Activated CD8-positive, alpha-beta memory T cell treated with anti-CD3 and anti-CD28 coated beads for 48 hours (primary cell): ENCODE data around the gene C12orf76.
"Not testable (repeated sequence)": the region's sequence is repeated elsewhere in the genome, so short reads cannot be mapped to it uniquely, and the experiment has no call there.

Experiments used
- DNase-seq, 3 experiments: peaks; one replicate each; pipeline ENCODE4 v3.0.0-alpha.2; 2020; ENCODE audit warnings: low read depth in 2 of 3, low spot score in 2 of 3

C12orf76 gene

DNA sequence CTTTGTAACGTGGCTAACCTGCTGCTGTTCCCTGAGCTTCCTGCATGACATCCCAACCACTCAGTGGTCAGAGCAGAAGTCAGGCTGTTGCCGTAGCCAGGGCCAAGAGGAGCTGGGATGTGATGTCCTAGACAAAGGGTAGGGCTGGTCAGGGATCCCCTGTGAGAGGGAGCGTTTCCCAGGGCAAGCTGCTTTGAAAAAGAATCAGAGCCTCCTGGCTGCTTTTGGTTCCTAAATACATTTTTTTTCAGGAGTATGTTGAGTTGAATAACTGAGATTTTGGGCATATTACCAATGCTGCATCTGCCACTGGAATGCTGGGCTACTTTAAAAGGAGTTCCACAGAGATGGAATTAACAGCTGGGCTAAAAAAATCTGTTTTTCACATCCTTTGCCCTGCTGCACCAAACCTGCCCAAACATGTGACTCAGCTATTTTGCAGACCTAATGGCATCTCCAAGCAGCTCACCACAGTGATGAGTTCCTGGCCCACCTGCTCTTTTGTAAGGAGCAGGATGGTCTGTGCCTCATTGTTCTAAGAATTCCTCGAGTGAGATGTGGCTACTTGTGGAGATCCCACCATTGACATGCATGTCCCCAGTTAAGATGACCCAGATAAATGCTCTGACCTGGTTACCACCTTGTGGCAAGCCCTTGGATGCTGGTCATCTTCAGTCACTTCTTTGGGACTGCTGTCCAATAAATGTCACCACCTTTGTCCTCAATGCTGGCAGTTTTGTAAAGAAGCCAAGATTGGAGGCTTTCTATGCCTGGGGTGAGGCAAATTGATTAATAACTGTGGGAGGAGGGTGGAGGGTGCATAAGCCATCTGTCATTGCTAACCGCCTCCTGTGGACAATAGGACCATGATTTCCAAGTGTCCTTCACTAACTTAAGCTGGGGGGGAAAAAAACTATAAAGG is 25.0 kb downstream of the C12orf76 start:
- no peak for DNase-seq

DNA sequence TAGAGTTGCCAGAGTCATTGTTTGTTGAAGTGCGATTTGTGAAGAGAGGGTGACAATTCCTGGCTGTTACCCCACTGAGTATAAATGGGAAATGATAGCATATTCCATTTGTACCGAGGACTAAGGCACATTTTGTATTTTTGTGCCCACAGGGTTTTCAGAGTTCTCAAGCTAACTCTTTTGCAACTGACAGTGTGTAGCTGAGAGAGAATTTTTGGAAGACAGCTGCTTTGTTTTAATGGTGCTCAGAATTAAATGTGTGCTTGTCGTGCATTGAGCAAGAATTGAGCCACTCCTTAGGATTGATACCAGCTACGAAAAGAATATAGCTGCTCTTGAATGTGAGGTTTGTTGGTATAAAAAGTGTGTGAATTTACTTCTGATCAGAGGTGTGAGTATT is 27.4 kb downstream of the C12orf76 start:
- DNase-seq = no peak

DNA sequence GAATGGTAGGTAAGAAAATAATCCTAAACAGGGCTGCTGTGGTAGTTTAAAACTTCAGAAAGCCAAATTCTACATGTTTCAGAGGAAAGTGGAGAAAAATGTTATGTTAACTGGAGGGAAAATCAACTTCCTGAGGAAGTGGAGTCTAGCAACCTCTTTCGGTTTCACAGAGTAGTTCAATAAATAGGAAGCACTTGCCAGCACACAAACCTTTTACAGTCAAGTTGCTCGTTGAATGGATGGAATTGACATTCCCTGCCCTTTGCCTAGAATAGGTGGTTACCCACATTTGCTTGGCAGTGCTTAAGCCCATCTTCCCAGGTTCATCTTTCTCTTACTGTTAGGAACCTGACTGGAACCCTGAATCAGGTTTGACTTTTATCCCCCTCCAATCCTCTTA is 33.2 kb downstream of the C12orf76 start:
- DNase-seq = no peak

DNA sequence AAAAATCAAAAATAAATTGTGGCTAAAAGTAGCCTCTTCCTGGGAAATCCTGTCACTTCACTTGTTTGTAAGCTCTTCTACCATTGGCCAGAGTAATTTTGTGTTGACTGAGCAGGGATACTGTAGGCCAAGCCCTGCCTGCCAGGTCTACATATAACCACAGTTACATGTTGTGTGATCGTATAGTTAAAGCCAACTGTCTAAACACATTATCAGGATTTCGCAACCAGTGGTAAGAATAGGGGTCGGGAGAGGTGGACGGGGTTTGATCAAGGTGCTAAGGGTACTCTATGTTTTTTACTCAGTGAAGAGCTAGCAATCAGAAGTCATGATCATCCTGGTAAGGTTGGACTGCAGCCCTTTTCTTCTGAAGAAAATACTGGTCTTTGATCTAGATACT is 35.7 kb downstream of the C12orf76 start:
- no peak for DNase-seq

DNA sequence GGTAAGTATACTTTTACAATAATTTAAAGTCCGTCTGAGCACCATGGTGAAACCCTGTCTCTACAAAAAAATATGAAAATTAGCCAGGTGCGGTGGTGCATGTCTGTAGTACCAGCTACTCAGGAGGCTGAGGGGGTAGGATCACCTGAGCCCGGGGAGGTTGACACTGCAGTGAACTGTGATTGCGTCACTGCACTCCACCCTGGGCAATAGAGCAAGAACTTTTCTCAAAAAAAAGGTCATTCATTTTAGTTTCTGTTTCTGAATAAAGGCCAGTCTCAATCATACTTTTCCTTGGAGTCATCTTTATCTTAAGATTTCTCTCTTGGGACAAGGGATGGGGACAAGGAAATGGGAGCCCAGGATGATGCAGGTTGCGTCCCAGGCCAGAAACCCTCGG is 36.2 kb downstream of the C12orf76 start:
- no peak for DNase-seq

DNA sequence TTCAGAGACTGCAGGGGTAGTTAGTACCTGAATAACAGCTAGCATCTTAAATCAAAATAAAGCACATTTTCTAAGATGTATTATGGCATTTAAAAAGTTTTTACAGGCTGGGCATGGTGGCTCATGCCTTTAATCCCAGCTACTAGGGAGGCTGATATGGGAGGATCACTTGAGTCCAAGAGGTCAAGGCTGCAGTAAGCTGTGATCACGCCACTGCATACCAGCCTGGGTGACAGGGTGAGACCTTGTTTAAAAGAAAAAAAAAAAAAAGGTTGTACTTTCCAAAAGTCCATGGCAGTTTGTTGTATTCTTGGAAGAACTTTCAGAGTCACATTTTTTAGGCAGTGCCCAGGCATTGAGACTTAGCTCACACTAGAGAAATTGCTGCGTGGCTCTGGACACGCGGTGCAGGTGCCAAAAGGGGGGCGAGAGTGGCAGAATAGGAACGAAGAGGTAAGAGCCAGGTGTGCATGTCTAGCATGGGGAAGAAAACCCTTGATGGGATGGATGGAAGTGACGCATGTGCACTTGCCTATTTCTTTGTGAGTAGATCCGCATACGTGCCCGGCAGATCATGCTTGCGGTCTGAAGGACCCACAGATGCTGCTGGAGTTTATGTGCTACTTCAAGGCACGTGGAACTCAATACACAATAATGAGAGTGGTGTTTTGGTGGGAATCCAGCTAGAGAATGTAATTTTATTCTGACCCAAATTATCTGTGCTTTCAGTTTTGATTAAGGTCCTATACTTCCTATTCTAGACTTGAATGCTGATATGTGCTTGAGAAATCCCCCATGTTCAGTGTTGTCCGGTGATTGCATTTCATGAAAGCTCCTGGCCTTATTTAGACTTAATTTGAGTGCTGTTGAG is 37.2 kb downstream of the C12orf76 start:
- DNase-seq = no peak

DNA sequence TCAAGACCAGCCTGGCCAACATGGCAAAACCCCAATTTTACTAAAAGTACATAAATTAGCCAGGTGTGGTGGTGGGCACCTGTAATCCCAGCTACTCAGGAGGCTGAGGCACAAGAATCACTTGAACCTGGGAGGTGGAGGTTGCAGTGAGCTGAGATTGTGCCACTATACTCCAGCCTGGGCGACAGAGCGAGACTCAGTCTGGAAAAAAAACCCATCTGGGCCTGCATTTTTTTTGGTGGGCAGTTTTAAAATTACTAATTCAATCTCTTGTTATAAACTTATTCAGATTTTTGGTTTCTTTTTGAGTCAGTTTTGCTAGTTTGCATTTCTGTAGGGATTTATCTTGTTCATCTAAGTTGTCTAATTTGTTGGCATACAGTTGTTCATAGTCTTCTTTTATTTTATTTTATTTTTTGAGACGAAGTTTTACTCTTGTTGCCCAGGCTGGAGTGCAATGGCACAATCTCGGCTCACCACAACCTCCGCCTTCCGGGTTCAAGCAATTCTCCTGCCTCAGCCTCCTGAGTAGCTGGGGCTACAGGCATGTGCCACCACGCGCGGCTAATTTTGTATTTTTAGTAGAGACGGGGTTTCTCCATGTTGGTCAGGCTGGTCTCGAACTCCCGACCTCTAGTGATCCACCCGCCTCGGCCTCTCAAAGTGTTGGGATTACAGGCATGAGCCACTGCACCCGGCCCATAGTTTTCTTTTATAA is 39.5 kb downstream of the C12orf76 start:
- DNase-seq = not testable (repeated sequence)

DNA sequence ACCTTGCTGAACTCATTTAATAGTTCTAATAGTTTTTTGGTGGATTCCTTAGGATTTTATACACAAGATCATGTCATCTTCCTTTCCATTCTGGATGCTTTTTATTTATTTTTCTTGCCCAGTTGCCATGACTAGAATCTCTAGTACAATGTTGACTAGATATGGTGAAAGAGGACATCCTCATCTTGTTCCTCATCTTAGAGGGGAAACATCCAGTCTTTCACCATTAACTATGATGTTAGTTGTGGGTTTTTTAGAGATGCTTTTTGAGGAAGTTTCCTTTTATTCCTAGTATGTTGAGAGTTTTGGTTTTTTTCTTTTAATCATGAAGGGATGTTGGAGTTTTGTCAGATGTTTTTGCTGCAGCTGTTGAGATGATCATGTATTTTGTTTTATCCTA is 40.4 kb downstream of the C12orf76 start:
- no peak for DNase-seq

DNA sequence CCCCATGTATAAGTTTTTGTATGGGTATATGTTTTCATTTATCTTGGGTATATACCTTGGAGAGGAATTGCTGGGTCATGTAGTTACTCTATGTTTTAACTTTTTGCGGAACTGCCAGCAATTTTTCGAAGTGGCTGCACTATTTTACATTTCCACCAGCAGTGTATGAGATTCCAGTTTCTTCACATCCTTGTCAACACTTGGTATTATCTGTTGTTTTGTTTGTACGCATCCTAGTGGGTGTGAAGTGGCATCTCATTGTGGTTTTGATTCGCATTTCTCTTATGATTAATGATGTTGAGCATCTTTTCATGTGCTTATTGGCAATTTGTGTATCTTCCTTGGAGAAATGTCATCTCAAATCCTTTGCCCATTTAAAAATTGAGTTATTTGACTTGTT is 42.2 kb downstream of the C12orf76 start:
- no peak for DNase-seq

DNA sequence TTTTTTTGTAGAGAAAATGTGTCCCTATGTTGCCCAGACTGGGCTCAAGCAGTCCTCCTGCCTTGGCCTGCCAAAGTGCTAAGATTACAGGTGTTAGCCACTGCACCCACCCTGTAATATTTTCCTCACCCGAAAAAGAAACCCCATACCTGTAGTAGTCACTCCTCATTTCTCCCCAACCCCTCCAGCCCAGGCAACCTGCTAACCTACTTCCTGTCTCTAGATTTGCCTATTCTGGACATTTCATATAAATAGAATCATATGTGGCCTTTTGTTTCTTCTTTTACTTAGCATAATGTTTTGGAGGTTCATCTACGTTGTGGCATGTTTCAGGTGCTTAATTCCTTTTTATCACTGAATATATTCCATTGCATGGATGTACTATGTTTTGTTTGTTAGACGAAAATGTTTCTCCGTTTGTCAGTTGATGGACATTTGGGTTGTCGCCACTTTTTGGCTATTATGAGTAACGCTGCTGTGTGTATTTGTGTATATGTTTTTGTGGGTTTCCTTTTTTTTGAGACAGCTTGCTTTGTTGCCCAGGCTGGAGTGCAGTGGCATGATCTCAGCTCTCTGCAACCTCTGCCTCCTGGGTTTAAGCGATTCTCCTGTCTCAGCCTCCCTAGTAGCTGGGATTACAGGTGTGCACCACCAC is 42.9 kb downstream of the C12orf76 start:
- no peak for DNase-seq

DNA sequence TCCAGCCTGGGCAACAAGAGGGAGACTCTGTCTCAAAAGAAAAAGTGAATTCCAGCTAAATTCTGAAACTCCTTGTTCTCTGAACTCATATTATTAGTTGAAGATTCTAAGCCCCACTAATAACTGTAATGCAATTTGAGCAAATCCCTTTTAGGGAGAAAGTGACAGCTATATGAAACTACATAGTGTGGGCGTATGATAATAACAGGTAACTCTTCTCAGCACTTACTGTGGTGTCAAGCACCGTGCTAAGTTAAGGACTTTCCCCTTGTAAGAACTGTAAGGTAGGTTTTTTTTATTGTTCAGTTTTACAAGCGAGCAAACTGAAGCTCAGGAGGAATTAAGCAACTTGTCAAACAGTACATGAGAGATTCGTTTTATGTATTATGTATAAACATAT is 43.7 kb downstream of the C12orf76 start:
- no peak for DNase-seq

DNA sequence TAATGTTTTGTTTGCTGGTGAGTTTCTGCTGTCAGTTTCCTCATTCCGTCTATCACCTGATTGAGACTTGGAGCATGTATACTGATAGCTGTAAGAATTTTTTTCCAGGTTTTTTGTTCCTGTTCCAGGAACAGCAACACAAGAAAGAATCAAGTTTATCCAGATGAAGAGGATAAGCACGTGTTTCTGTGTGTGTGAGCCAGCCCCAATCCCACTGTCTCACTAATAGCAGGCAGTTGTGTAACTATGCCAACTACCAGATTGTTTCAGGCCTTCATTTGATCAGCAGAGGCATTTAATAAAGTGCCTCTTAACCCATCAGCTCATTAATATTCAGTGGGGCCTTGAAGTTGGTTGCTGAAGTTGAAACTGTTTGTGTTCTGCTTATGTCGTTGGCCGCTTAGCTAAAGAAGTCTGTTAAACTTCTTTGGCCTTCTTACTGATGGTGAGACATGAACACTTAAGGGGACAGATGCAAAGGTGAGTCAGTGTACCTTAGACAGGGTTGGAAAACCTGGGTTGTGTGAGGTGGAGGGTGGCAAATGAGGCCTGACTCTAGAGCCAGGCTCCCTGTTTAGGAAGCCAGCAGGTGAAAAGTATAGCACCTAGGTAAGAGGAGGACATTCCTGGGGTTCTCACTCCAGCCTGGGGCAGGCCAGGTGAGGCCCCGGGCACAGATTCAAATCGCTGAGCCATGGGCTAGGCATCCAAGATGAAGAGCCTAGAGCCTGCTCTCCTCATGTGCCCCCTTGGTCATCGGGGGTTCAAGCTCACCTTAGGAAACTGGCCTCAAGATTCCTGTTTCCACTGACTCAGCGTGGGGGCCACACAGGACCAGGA is 45.4 kb downstream of the C12orf76 start:
- DNase-seq = no peak

DNA sequence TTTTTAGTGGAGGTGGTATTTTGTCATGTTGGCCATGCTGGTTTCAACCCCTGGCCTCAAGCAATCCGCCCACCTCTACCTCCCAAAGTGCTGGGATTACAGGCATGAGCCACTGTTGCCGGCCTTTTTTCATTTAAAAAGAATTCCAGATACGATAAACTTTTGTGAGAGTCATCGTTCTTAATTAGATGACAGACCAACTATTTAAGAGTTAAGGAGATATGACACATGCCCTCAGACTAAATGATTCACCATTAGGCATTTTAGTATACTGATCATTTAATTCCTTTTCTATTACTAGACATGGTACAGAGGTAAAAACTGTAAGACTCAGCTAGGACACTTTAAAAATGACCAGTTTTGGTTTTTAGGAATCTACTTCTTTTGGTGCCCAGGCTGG is 46.7 kb downstream of the C12orf76 start:
- no peak for DNase-seq

DNA sequence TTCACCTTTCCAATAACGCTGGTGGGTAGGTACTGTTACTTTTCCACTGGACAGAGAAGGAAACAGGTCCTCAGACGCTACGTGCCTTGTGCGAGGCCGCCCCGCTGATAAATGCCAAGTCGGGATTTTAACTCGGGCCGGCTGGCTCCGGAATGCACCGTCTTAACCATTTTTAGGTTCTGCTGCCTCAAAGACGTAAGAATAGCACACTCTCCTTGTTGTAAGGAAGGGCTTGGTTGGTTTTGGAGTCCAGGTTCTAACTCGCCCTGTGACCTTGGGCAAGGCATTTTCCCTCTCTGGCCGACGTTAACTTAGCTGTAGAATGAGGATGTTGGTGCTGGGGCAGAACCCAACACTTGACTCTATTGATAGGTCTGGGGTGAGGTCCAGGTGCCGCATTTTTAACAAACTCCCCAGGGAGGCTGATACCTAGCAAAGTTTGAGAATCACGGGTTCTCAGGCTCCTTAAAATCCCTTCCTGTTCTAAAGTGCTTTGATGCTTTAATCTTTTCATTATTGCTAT is 48.3 kb downstream of the C12orf76 start:
- DNase-seq = no peak

DNA sequence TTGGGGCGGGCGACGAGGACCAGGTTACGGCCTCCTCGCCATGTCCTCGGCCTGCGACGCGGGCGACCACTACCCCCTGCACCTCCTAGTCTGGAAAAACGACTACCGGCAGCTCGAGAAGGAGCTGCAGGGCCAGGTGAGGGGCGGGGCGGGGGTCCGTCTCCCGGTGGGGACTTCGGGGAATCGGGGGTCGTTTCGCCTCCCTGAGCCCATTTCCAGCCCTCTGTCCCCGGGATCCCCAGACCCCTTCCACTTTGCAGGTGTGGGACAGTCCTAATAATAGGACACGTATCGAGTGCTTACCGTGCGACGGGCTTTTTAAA is 48.7 kb downstream of the C12orf76 start:
- DNase-seq = no peak

DNA sequence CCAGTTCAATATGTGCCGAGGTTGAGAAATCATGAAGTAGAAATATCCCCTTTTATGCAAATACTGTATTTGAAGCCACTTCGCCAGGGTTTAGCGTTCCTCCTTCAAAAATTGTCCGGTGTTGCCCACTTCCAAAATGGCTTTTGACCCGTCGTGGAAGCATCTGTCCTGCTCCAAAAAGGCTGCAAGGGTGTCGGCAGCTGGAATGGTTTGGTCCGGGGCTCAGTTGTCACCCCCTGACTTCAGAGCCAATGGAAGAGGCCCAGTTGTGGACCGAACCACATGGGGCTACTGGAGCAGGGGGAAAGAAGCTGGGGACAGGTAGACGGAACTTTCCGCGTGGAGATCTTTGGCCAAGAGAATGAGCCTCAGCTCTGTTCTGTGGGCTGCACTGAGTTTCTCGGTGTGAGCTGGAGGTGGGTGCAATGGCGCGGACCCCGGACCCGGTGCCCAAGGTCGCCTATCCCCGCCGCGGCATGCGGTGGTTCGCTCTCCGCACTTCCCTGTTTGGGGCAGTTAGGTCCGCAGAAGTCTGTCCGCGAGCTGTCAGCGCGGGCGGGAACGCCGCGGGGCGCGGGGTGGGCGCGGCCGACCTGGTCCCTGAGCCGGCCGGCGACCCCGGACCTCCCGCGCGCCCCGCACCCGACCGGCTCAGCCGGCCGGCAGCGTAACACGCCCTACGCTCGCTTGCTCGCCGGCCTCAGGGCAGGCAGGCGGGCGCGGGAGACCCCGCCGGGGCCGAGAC is 49.2 kb downstream of the C12orf76 start, which contains the start of gene ANKRD13A:
ANKRD13A (plus strand) TSS at position 527 of the 745 bp plus-strand sequence. CDS start 259 bp downstream, outside the sequence.
- peak; percentile 68 to 74 (median 72) for DNase-seq

DNA sequence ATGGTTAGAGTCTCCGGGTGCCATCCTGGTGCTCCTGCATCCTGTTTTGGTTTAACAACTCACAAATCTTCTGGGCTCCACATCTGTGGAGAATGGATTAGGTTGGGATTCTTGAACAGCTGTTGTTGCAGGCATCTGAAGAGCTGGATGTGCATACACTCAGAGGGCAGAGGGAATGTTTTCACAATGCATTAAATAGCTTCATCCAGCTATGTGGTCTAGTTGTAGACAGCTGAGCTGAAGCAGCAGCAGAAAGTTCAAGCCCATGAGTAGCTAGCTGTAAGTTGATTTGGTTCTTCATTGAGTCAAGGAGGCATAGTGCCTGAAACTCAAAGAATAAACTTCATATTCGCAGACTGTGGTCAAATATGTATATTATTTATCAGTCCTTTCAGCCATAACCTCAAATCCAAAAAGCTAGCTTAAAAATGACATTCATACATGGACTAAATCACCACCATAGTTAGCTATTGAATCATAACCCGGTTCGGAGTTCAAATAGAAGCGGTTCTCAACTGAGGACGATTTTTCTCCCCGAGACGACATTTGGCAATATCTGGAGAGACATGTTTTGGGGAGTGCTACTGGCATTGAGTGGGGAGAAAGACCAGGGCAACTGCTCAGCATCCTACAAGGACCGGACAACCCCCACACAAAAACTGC is 50.0 kb downstream of the C12orf76 start:
- DNase-seq = no peak

DNA sequence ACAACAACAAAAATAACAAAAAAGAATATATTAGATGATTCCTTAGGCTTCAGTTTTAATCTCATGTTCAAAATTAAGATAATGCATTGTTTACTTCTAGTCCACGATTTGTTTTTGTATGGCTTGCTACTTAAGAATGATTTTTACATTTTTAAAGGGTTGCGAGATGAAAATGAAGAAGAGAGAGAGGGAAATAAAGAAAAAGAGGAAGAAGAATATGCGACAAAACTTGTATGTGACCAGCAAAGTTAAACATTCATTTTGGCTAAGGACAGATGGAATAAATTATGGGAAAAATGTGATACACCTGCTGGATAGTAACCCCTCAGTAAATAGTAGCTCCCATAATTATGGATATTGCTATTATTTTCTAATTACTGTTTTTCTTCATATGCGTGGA is 50.9 kb downstream of the C12orf76 start:
- DNase-seq = no peak

DNA sequence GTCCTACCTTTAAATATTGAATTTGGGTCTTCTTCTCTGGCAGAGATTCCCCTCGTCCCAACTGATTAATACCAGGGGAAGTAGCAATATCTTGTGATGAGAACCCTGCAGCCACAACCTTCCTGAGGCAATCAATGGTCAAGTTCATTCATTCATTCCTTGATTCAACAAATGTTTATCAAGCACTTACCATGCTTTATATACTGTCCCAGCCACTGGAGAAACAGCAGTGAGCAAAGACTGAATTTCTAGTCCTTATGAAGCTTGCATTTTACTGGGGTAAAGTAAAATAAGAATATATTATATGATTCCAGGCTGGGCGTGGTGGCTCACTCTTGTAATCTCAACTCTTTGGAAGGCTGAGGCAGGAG is 51.9 kb downstream of the C12orf76 start:
- DNase-seq = no peak
